Measurements from ENCODE around the gene NRAS. TPM values are rescaled to one million over a fixed set of nuclear protein-coding genes. Genes with fewer than 3 reads are reported as not detected.

The NRAS gene
- total RNA-seq, 2 donors from 2014 or later, result 23.4 to 24.6 TPM

GRCh38 chr1:114728553-114728952 lies 12.0 kb upstream of the NRAS start:
- Histone ChIP-seq H3K4me1 (replicated peaks) (no peaks in the 10 kb centered on the region), H3K27me3 (replicated peaks; ENCODE audit: insufficient read depth) (no peaks in the 10 kb centered on the region), H3K27ac (no peak overlapping the region), H3K9me3 (no peaks in the 10 kb centered on the region), H3K4me3 (no peak overlapping the region), H3K36me3 (peaks cover 5 to 6% of the 10 kb centered on the region in 2 donors)
- intact Hi-C loops (cut with DNase I), result no loop called here
- no peak for TF ChIP-seq POLR2A (IDR thresholded peaks at IDR 0.05)
- no peak for TF ChIP-seq CTCF (IDR thresholded peaks at IDR 0.05)
- TF ChIP-seq POLR2AphosphoS5 (IDR thresholded peaks at IDR 0.05), result no peak
- DNase-seq (ENCODE audit: low spot score), result no peak
- WGBS, result 93% methylated on average over 2 of the region's 2 CpGs

- TF ChIP-seq CTCF (IDR thresholded peaks at IDR 0.05) (no peak), POLR2AphosphoS5 (IDR thresholded peaks at IDR 0.05) (no peak), POLR2A (IDR thresholded peaks at IDR 0.05) (no peak)
- DNase-seq (ENCODE audit: low spot score), result no peak
- no peaks in the 10 kb centered on the region for H3K9me3 ChIP-seq
- no peaks in the 10 kb centered on the region for H3K27me3 ChIP-seq (replicated peaks; ENCODE audit: insufficient read depth)
- H3K36me3 ChIP-seq, result peaks cover 5 to 18% of the 10 kb centered on the region in 2 donors
- intact Hi-C loops (cut with DNase I), result no loop called here
- no peaks in the 10 kb centered on the region for H3K4me1 ChIP-seq (replicated peaks)
- 76% methylated on average over 1 of the region's 1 CpG for WGBS
- H3K27ac ChIP-seq, result no peak overlapping the region
- no peak overlapping the region for H3K4me3 ChIP-seq
These were observed 8.7 kb upstream of the NRAS start for GRCh38 chr1:114725230-114725629.

GRCh38 chr1:114723915-114724314 lies 7.3 kb upstream of the NRAS start:
- Histone ChIP-seq H3K4me1 (replicated peaks) (no peaks in the 10 kb centered on the region), H3K36me3 (peaks cover 5 to 21% of the 10 kb centered on the region in 2 donors), H3K27ac (no peak overlapping the region), H3K4me3 (no peak overlapping the region), H3K27me3 (replicated peaks; ENCODE audit: insufficient read depth) (no peaks in the 10 kb centered on the region), H3K9me3 (no peaks in the 10 kb centered on the region)
- intact Hi-C loops (cut with DNase I), result no loop called here
- no peak for DNase-seq (ENCODE audit: low spot score)
- 97% methylated on average over 1 of the region's 1 CpG for WGBS
- TF ChIP-seq POLR2AphosphoS5 (IDR thresholded peaks at IDR 0.05) (no peak), CTCF (IDR thresholded peaks at IDR 0.05) (no peak)

GRCh38 chr1:114723457-114723856 lies 6.9 kb upstream of the NRAS start:
- Histone ChIP-seq H3K27ac (no peak overlapping the region), H3K9me3 (no peaks in the 10 kb centered on the region), H3K4me3 (no peak overlapping the region), H3K27me3 (replicated peaks; ENCODE audit: insufficient read depth) (no peaks in the 10 kb centered on the region), H3K4me1 (replicated peaks) (no peaks in the 10 kb centered on the region), H3K36me3 (peaks cover 5 to 24% of the 10 kb centered on the region in 2 donors)
- 2% methylated on average over 1 of the region's 1 CpG for WGBS
- no peak for DNase-seq (ENCODE audit: low spot score)
- no peak for TF ChIP-seq CTCF (IDR thresholded peaks at IDR 0.05)
- no peak for TF ChIP-seq POLR2AphosphoS5 (IDR thresholded peaks at IDR 0.05)
- no peak for TF ChIP-seq POLR2A (IDR thresholded peaks at IDR 0.05)
- intact Hi-C loops (cut with DNase I), result no loop called here

GRCh38 chr1:114720492-114720891 lies 3.9 kb upstream of the NRAS start:
- intact Hi-C loops (cut with DNase I), result no loop called here
- Histone ChIP-seq H3K27ac (no peak overlapping the region), H3K36me3 (peaks cover 5 to 24% of the 10 kb centered on the region in 2 donors), H3K9me3 (no peaks in the 10 kb centered on the region), H3K4me3 (no peak overlapping the region), H3K4me1 (replicated peaks) (no peaks in the 10 kb centered on the region), H3K27me3 (replicated peaks; ENCODE audit: insufficient read depth) (no peaks in the 10 kb centered on the region)
- DNase-seq (ENCODE audit: low spot score), result no peak
- 89% methylated on average over 4 of the region's 4 CpGs for WGBS
- no peak for TF ChIP-seq POLR2A (IDR thresholded peaks at IDR 0.05)
